H1 (cell line): ENCODE data around the gene ABCC10.

Experiments
- ATF3 ChIP-seq: IDR thresholded peaks from 2 replicates; pipeline ENCODE4 v1.6.1; 2011; ENCODE audit warnings: low read depth, mild to moderate bottlenecking, low read length; ENCODE audit not compliant: insufficient read depth
- EZH2 ChIP-seq: fragments of 200-600 bp; sonication (generic); IDR thresholded peaks from 2 replicates; pipeline ENCODE4 v1.7.1; 2012; ENCODE audit warnings: low read depth, mild to moderate bottlenecking, moderate library complexity, low read length, inconsistent platforms; ENCODE audit not compliant: severe bottlenecking
- HDAC2 ChIP-seq, 2 experiments: fragments of 300-600 bp in 1 of 2; sonication (generic) in 1 of 2; IDR thresholded peaks; 2 replicates each; pipeline ENCODE4 v1.6.1; 2011 to 2012; ENCODE audit warnings: low read depth in 2 of 2, low read length in 2 of 2, mild to moderate bottlenecking in 2 of 2, moderate library complexity in 2 of 2, borderline replicate concordance in 1 of 2, inconsistent platforms in 1 of 2
- HDAC6 ChIP-seq: IDR thresholded peaks from one replicate; pipeline ENCODE4 v1.7.1; 2012; ENCODE audit warnings: low read depth, mild to moderate bottlenecking, inconsistent platforms, low read length, moderate library complexity
- JUND ChIP-seq: IDR thresholded peaks from 2 replicates; pipeline ENCODE4 v1.6.1; 2011; ENCODE audit warnings: mild to moderate bottlenecking, improper control_type of control experiment, low read length
- KDM1A ChIP-seq: fragments of 200-600, 300-600 bp; sonication (generic); IDR thresholded peaks from 2 replicates; pipeline ENCODE4 v1.7.1; 2016; ENCODE audit warnings: mild to moderate bottlenecking, low read length, borderline replicate concordance
- NRF1 ChIP-seq: IDR thresholded peaks from 2 replicates; pipeline ENCODE4 v1.6.1; 2011; ENCODE audit warnings: mild to moderate bottlenecking, low read depth, low read length, improper control_type of control experiment
- POLR2A ChIP-seq, 2 experiments: IDR thresholded peaks; 1 replicate in 1 of 2; 2 replicates in 1 of 2; pipeline ENCODE4 v1.6.1; 2011; ENCODE audit warnings: low read depth in 2 of 2, low read length in 2 of 2, mild to moderate bottlenecking in 2 of 2; ENCODE audit errors: control extremely low read depth in 1 of 2
- POLR2AphosphoS5 ChIP-seq: IDR thresholded peaks from 2 replicates; pipeline ENCODE4 v1.6.1; 2011; ENCODE audit warnings: low read depth, low read length
- RFX5 ChIP-seq: IDR thresholded peaks from 2 replicates; pipeline ENCODE4 v1.6.1; 2011; ENCODE audit warnings: low read depth, low read length, improper control_type of control experiment, borderline replicate concordance
- SIN3A ChIP-seq, 2 experiments: IDR thresholded peaks in 1 of 2; conservative IDR thresholded peaks in 1 of 2; 2 replicates each; pipeline ENCODE4 v1.6.1; 2011 to 2012; ENCODE audit warnings: low read length in 2 of 2, improper control_type of control experiment in 1 of 2, low read depth in 1 of 2, mild to moderate bottlenecking in 1 of 2
- TAF1 ChIP-seq: IDR thresholded peaks from 2 replicates; pipeline ENCODE4 v1.6.1; 2011; ENCODE audit warnings: mild to moderate bottlenecking, low read depth, low read length
- ZNF274 ChIP-seq: IDR thresholded peaks from 2 replicates; pipeline ENCODE4 v1.7.0; 2012; ENCODE audit warnings: low read length, borderline replicate concordance; ENCODE audit errors: extremely low read depth
- TF ChIP-seq, protein P1 (sequence below), 3 experiments: IDR thresholded peaks; 1 replicate in 2 of 3; 2 replicates in 1 of 3; pipeline versions ENCODE4 v1.5.1 to v1.6.1; 2011; ENCODE audit warnings: low read length in 3 of 3, mild to moderate bottlenecking in 3 of 3, inconsistent platforms in 2 of 3, low read depth in 1 of 3, moderate library complexity in 1 of 3; ENCODE audit not compliant: insufficient read depth in 1 of 3; ENCODE audit errors: control extremely low read depth in 1 of 3

- no peak for TF ChIP-seq RFX5
- no peak for TF ChIP-seq EZH2
- TF ChIP-seq, protein P1, sequence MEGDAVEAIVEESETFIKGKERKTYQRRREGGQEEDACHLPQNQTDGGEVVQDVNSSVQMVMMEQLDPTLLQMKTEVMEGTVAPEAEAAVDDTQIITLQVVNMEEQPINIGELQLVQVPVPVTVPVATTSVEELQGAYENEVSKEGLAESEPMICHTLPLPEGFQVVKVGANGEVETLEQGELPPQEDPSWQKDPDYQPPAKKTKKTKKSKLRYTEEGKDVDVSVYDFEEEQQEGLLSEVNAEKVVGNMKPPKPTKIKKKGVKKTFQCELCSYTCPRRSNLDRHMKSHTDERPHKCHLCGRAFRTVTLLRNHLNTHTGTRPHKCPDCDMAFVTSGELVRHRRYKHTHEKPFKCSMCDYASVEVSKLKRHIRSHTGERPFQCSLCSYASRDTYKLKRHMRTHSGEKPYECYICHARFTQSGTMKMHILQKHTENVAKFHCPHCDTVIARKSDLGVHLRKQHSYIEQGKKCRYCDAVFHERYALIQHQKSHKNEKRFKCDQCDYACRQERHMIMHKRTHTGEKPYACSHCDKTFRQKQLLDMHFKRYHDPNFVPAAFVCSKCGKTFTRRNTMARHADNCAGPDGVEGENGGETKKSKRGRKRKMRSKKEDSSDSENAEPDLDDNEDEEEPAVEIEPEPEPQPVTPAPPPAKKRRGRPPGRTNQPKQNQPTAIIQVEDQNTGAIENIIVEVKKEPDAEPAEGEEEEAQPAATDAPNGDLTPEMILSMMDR (IDR thresholded peaks at IDR 0.05; ENCODE audit: control extremely low read depth in 1 of 3, insufficient read depth in 1 of 3, low read depth in 1 of 3, low read length in 3 of 3) = no peak
- no peak for TF ChIP-seq TAF1
- TF ChIP-seq ATF3 = no peak
- TF ChIP-seq ZNF274 = no peak
- TF ChIP-seq POLR2A (IDR thresholded peaks at IDR 0.05; ENCODE audit: control extremely low read depth in 1 of 2, low read depth in 2 of 2, low read length in 2 of 2) = no peak
- no peak for TF ChIP-seq HDAC2 (IDR thresholded peaks at IDR 0.05; ENCODE audit: borderline replicate concordance in 1 of 2, low read depth in 2 of 2, low read length in 2 of 2)
- TF ChIP-seq HDAC6 = no peak
- no peak for TF ChIP-seq KDM1A
- TF ChIP-seq POLR2AphosphoS5 = no peak
- TF ChIP-seq NRF1 = no peak
- no peak for TF ChIP-seq JUND
- no peak for TF ChIP-seq SIN3A (conservative IDR thresholded peaks at IDR 0.05 in 1 of 2, IDR thresholded peaks at IDR 0.05 in 1 of 2; ENCODE audit: low read depth in 1 of 2, low read length in 2 of 2)
Measured at GRCh38 chr6:43396408-43397149, 30.8 kb upstream of the ABCC10 start.
